ENCODE data around the gene NFYC.

The NFYC gene

GRCh38 chr1:40818264-40818961 lies 126.9 kb downstream of the NFYC start:
- DNase-seq, result no peak
- H3K27me3 ChIP-seq (ENCODE audit: insufficient read depth, low read length, poor library complexity), result no peaks in the 10 kb centered on the region
- H3K79me2 ChIP-seq (ENCODE audit: insufficient read depth, low read length), result no peaks in the 10 kb centered on the region
- no peak overlapping the region for H3K27ac ChIP-seq (ENCODE audit: low read length)
- no peak for TF ChIP-seq CTCF (IDR thresholded peaks at IDR 0.05; ENCODE audit: borderline replicate concordance, extremely low read depth, low read length, poor library complexity, severe bottlenecking)
- no peak for TF ChIP-seq EZH2 (IDR thresholded peaks at IDR 0.05; ENCODE audit: borderline replicate concordance, low read depth, low read length, severe bottlenecking)
- no peaks in the 10 kb centered on the region for H3K4me1 ChIP-seq (ENCODE audit: insufficient read depth, low read length)
- no peaks in the 10 kb centered on the region for H4K20me1 ChIP-seq (ENCODE audit: insufficient read depth, low read length)
- H3K36me3 ChIP-seq (ENCODE audit: insufficient read depth, low read length), result no peaks in the 10 kb centered on the region
- H3K4me2 ChIP-seq (ENCODE audit: insufficient read depth, low read length), result no peak overlapping the region
- no peak overlapping the region for H3K9ac ChIP-seq (ENCODE audit: low read depth, low read length)
- no peaks in the 10 kb centered on the region for H3K9me3 ChIP-seq (ENCODE audit: insufficient read depth, low read length, severe bottlenecking)
- ATAC-seq (ENCODE audit: insufficient read depth, low read depth), result no peak
- no peak overlapping the region for H3K4me3 ChIP-seq (ENCODE audit: low read depth in 1 of 2, low read length in 2 of 2)
- no peak overlapping the region for H2AFZ ChIP-seq (ENCODE audit: low read depth, low read length)

- no peak overlapping the region for H3K9ac ChIP-seq (ENCODE audit: low read depth, low read length)
- H3K4me2 ChIP-seq (ENCODE audit: insufficient read depth, low read length), result no peak overlapping the region
- H3K4me3 ChIP-seq (ENCODE audit: low read depth in 1 of 2, low read length in 2 of 2), result no peak overlapping the region
Observed at GRCh38 chr1:40819101-40819500, 127.6 kb downstream of the NFYC start.

DNA sequence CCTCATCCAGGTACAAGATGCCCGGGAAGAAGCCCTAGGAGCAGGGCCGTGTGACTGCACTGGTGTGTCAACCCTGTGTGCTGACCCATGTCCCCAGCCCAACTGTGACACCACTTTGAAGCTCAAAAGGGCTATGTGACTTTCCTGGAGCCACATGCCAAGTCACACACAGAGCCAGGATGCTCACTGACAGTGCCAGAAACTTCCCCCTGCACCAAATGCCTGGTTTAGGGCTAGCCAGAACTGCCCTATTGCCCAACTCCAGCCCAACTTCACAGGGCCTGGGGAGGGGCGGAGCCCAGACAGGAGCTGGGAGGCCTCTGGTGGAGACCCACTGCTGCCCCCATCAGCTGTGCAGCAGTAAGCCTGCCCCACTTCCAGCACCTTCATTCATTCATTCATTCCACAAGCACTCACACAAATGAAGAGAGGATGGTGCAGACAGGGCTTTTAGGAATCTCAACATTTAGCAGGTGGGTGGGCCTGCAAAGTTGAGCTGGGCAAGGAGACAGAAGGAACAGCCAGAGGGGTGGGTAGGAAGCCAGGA lies 128.8 kb downstream of the NFYC start:
- no peak for DNase-seq
- ATAC-seq (ENCODE audit: insufficient read depth, low read depth), result no peak; the same call in 2 of the 3 replicates
- no peaks in the 10 kb centered on the region for H3K4me1 ChIP-seq (ENCODE audit: insufficient read depth, low read length)

More at GRCh38 chr1:40819101-40819500, 127.6 kb downstream of the NFYC start:
- DNase-seq (no peak), ATAC-seq (ENCODE audit: insufficient read depth, low read depth) (no peak)
- H3K27ac ChIP-seq (ENCODE audit: low read length), result no peak overlapping the region
- H3K27me3 ChIP-seq (ENCODE audit: insufficient read depth, low read length, poor library complexity), result no peaks in the 10 kb centered on the region
- no peaks in the 10 kb centered on the region for H4K20me1 ChIP-seq (ENCODE audit: insufficient read depth, low read length)
- H3K4me1 ChIP-seq (ENCODE audit: insufficient read depth, low read length), result no peaks in the 10 kb centered on the region
- H3K36me3 ChIP-seq (ENCODE audit: insufficient read depth, low read length), result no peaks in the 10 kb centered on the region
- H3K79me2 ChIP-seq (ENCODE audit: insufficient read depth, low read length), result no peaks in the 10 kb centered on the region
- H3K9me3 ChIP-seq (ENCODE audit: insufficient read depth, low read length, severe bottlenecking), result no peaks in the 10 kb centered on the region
- no peak for TF ChIP-seq CTCF (IDR thresholded peaks at IDR 0.05; ENCODE audit: borderline replicate concordance, extremely low read depth, low read length, poor library complexity, severe bottlenecking)
- no peak for TF ChIP-seq EZH2 (IDR thresholded peaks at IDR 0.05; ENCODE audit: borderline replicate concordance, low read depth, low read length, severe bottlenecking)
- no peak overlapping the region for H2AFZ ChIP-seq (ENCODE audit: low read depth, low read length)

More for the DNA sequence above, 128.8 kb downstream of the NFYC start:
- H3K27me3 ChIP-seq (ENCODE audit: insufficient read depth, low read length, poor library complexity), result no peaks in the 10 kb centered on the region
- no peak for TF ChIP-seq CTCF (IDR thresholded peaks at IDR 0.05; ENCODE audit: borderline replicate concordance, extremely low read depth, low read length, poor library complexity, severe bottlenecking)
- no peak for TF ChIP-seq EZH2 (IDR thresholded peaks at IDR 0.05; ENCODE audit: borderline replicate concordance, low read depth, low read length, severe bottlenecking)
- H3K9ac ChIP-seq (ENCODE audit: low read depth, low read length), result no peak overlapping the region
- no peak overlapping the region for H3K4me3 ChIP-seq (ENCODE audit: low read depth in 1 of 2, low read length in 2 of 2)
- H4K20me1 ChIP-seq (ENCODE audit: insufficient read depth, low read length), result no peaks in the 10 kb centered on the region
- H3K27ac ChIP-seq (ENCODE audit: low read length), result no peak overlapping the region
- H3K4me2 ChIP-seq (ENCODE audit: insufficient read depth, low read length), result no peak overlapping the region
- no peaks in the 10 kb centered on the region for H3K36me3 ChIP-seq (ENCODE audit: insufficient read depth, low read length)
- H3K9me3 ChIP-seq (ENCODE audit: insufficient read depth, low read length, severe bottlenecking), result no peaks in the 10 kb centered on the region
- H3K79me2 ChIP-seq (ENCODE audit: insufficient read depth, low read length), result no peaks in the 10 kb centered on the region
- no peak overlapping the region for H2AFZ ChIP-seq (ENCODE audit: low read depth, low read length)

Data from DND-41 (cell line).